DOHH2 (cell line): Measurements from ENCODE around the gene OBP2A.

Source experiments
- H3F3A ChIP-seq: fragments of 200-600 bp; sonication (generic), shearing (Covaris generic); 2 replicates; pipeline ENCODE4 v1.6.0; 2016; ENCODE audit warnings: antibody characterized with exemption, mild to moderate bottlenecking; ENCODE audit not compliant: control insufficient read depth, insufficient read depth
- H3K27ac ChIP-seq: fragments of 200-600 bp; sonication (generic); 2 replicates; pipeline ENCODE4 v1.5.1; 2014; ENCODE audit warnings: low read depth, mild to moderate bottlenecking, low read length, moderate library complexity
- H3K27me3 ChIP-seq: fragments of 200-600 bp; sonication (generic); 2 replicates; pipeline ENCODE4 v1.6.1; 2014; ENCODE audit warnings: mild to moderate bottlenecking, low read length, mixed read lengths; ENCODE audit not compliant: control insufficient read depth
- H3K36me3 ChIP-seq: fragments of 200-600 bp; sonication (generic); 2 replicates; pipeline ENCODE4 v1.6.1; 2014; ENCODE audit warnings: mild to moderate bottlenecking, low read length, moderate library complexity, mixed read lengths; ENCODE audit not compliant: control insufficient read depth
- H3K4me1 ChIP-seq: fragments of 200-600 bp; sonication (generic); 2 replicates; pipeline ENCODE4 v1.6.1; 2014; ENCODE audit warnings: mild to moderate bottlenecking, low read length, mixed read lengths; ENCODE audit not compliant: control insufficient read depth
- H3K4me2 ChIP-seq: fragments of 200-600 bp; sonication (generic); 2 replicates; pipeline ENCODE4 v1.6.0; 2014; ENCODE audit warnings: mild to moderate bottlenecking, low read length, moderate library complexity
- H3K4me3 ChIP-seq: fragments of 200-600 bp; sonication (generic); 2 replicates; pipeline ENCODE4 v1.5.1; 2014; ENCODE audit warnings: mild to moderate bottlenecking, low read length, mixed read lengths
- H3K79me2 ChIP-seq: fragments of 200-600 bp; sonication (generic); 2 replicates; pipeline ENCODE4 v1.6.1; 2014; ENCODE audit warnings: mild to moderate bottlenecking, low read length, mixed read lengths; ENCODE audit not compliant: control insufficient read depth
- H3K9me2 ChIP-seq: fragments of 200-600 bp; sonication (generic); replicated peaks from 2 replicates; pipeline ENCODE4 v1.6.1; 2014; ENCODE audit warnings: mild to moderate bottlenecking, low read length, mixed read lengths; ENCODE audit not compliant: control insufficient read depth
- H3K9me3 ChIP-seq: fragments of 200-600 bp; sonication (generic); 2 replicates; pipeline ENCODE4 v1.6.1; 2014; ENCODE audit warnings: antibody characterized with exemption, low read length, mixed read lengths; ENCODE audit not compliant: control insufficient read depth, insufficient read depth
- H4K20me1 ChIP-seq: fragments of 200-600 bp; sonication (generic); 2 replicates; pipeline ENCODE4 v1.6.0; 2014; ENCODE audit warnings: low read depth, mild to moderate bottlenecking, antibody characterized with exemption, low read length, moderate library complexity; ENCODE audit not compliant: control insufficient read depth, insufficient read depth
- CTCF ChIP-seq: fragments of 200-600 bp; sonication (generic); IDR thresholded peaks from one replicate; pipeline ENCODE4 v1.5.1; 2014; ENCODE audit warnings: antibody characterized with exemption, mild to moderate bottlenecking, low read depth, low read length; ENCODE audit not compliant: poor library complexity, severe bottlenecking
- EZH2phosphoT487 ChIP-seq: fragments of 200-600 bp; sonication (generic); IDR thresholded peaks from 2 replicates; pipeline ENCODE4 v1.6.1; 2017; ENCODE audit warnings: borderline replicate concordance, mild to moderate bottlenecking, antibody characterized with exemption, low read length, moderate library complexity, mixed read lengths

OBP2A gene

GRCh38 chr9:135588371-135588770 lies 42.4 kb downstream of the OBP2A start:
- no peak for TF ChIP-seq CTCF
- TF ChIP-seq EZH2phosphoT487: no peak
- H3K27me3 ChIP-seq: no peaks in the 10 kb centered on the region
- no peaks in the 10 kb centered on the region for H4K20me1 ChIP-seq
- H3K36me3 ChIP-seq: no peaks in the 10 kb centered on the region
- no peaks in the 10 kb centered on the region for H3F3A ChIP-seq
- H3K9me3 ChIP-seq: no peaks in the 10 kb centered on the region
- no peak overlapping the region for H3K27ac ChIP-seq
- no peak overlapping the region for H3K4me2 ChIP-seq
- no peaks in the 10 kb centered on the region for H3K9me2 ChIP-seq
- no peak overlapping the region for H3K4me3 ChIP-seq
- no peaks in the 10 kb centered on the region for H3K79me2 ChIP-seq
- no peaks in the 10 kb centered on the region for H3K4me1 ChIP-seq

- Histone ChIP-seq H3K4me3 (no peak overlapping the region), H3F3A (no peaks in the 10 kb centered on the region), H3K4me1 (no peaks in the 10 kb centered on the region), H3K4me2 (no peak overlapping the region), H3K27ac (no peak overlapping the region), H4K20me1 (no peaks in the 10 kb centered on the region), H3K79me2 (no peaks in the 10 kb centered on the region), H3K9me3 (no peaks in the 10 kb centered on the region), H3K9me2 (no peaks in the 10 kb centered on the region), H3K36me3 (no peaks in the 10 kb centered on the region), H3K27me3 (no peaks in the 10 kb centered on the region)
- no peak for TF ChIP-seq CTCF
- no peak for TF ChIP-seq EZH2phosphoT487
Measured at GRCh38 chr9:135588886-135589595, 43.1 kb downstream of the OBP2A start.

- no peaks in the 10 kb centered on the region for H3K79me2 ChIP-seq
- H3F3A ChIP-seq: no peaks in the 10 kb centered on the region
- TF ChIP-seq EZH2phosphoT487 (no peak), CTCF (no peak)
- no peak overlapping the region for H3K27ac ChIP-seq
- H3K4me2 ChIP-seq: no peak overlapping the region
- no peaks in the 10 kb centered on the region for H4K20me1 ChIP-seq
- H3K9me2 ChIP-seq: no peaks in the 10 kb centered on the region
- no peak overlapping the region for H3K4me3 ChIP-seq
- H3K27me3 ChIP-seq: peaks cover 3% of the 10 kb centered on the region
- H3K9me3 ChIP-seq: no peaks in the 10 kb centered on the region
- H3K36me3 ChIP-seq: no peaks in the 10 kb centered on the region
- H3K4me1 ChIP-seq: no peaks in the 10 kb centered on the region
Measured at GRCh38 chr9:135589596-135590485, 43.9 kb downstream of the OBP2A start.
